NCI-H2029 (cell line): ENCODE data around the gene SPON2.

Experiments used
- DNase-seq: peaks from one replicate; lab custom pipeline; 2025; lab: John Stamatoyannopoulos, UW

The SPON2 gene

GRCh38 chr4:1208970-1209704, 36.8 kb upstream of the SPON2 start:
- no peak for DNase-seq

- DNase-seq = no peak
These were observed 36.0 kb upstream of the SPON2 start for GRCh38 chr4:1208266-1208961.

- DNase-seq = no peak
These were observed 35.4 kb upstream of the SPON2 start for GRCh38 chr4:1207603-1208265.

DNA sequence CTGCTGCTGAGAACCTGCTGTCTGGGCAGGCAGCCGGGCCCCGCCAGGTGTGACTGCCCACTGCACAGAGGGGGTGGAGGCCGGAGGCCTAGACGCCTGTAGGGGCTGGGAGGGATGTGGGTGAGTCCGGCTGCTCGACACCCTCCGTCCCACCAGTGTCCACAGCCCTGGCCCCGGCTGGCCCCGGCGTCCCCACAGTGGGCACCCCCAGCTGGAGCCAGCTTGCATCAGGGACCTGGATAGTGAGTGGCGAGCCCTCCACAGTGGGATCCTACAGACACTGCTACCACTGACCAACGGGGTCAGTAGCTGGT, 34.7 kb upstream of the SPON2 start:
- DNase-seq = no peak

- DNase-seq = no peak
These were observed 34.1 kb upstream of the SPON2 start for GRCh38 chr4:1206299-1207156.

GRCh38 chr4:1205586-1206298, 33.4 kb upstream of the SPON2 start:
- DNase-seq = no peak

DNA sequence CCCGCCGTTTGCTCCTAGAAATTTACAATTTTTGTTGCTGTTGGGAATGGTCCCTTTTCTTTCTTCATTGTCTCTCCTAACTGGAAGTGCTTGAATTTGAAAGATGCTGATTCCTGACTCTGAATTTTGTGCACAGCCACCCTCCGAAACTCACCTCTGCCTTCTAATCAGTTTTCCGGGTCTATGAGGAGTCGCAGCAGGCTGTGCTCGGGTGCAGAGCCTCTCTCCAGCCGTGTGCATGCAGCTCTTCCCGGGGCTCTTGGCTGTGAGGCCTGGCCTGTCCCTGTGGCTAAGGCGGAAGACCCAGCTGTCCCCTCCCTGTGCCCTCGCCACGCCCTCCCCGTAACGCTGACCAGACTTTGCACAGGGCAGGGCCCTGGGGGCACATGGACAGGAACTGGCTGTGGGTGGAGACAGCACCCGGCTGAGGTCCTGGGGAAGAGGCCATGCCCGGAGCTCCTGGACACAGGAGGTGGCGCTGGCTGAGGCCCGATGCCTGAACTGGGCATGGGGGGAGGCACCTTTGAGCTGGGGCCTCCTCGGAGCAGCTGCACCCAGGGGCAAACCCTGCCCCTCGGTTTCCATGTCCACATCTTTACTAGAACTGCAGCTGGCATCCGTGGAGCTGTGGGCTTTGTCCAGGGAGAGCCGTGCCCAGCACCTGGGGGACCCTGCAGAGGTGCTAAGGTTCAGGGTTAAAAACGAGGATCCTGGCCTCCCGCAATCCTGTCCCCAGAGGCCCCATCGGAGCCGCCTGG, 32.6 kb upstream of the SPON2 start:
- DNase-seq = no peak

DNA sequence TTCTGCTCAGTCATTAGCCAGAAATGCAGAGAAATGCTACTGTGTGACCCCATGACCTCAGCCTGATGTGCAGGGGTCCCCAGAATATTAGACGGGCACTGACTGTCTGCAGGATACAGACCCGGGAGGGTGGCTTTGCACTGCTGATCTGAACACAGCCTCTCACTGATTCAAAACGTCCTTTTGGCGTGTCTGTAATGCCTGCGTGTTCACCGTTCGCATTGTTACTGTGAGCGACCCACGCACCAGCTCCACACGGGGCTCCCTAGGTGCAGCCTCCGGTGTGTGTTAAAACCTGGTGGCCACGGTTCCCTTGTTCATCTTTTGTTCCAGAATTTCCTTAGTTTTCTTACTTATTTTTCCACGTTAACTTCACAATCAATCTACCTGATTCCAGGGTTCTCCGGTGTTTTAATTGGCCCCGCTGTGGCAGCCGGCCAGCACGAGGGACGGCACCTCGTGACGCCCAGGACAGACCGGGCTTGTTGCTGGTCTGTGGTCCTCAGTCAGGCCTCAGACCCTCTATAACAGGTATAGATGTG, 32.0 kb upstream of the SPON2 start:
- no peak for DNase-seq

DNA sequence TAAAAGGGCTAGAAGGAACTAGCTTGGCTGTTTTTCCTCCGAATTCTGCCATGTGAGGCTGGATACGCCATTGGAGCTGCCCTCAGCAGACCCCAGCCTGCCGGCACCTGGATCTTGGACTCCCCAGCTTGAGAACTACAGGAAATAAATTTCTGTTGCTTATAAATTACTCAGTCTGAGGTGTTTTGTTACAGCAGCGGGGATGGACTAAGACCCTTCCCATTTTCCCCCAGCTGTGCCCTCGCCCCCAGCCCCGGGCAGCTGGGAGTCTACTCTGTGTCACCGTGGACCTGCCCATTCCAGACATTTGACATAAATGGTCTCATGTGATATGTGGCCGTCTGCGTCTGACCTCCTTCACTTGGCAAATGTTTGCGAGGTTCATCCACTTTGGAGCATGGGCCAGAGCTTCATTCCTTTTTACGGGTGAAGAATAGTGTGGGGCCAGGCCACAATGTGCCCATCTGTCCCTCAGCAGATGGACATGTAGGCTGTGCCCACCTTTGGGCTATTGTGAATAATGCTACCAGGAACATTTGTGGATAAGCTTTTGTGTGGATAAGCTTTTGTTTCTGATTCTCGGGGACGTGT, 30.7 kb upstream of the SPON2 start:
- DNase-seq = no peak

- no peak for DNase-seq
These were observed 30.2 kb upstream of the SPON2 start for GRCh38 chr4:1202526-1203011.

- no peak for DNase-seq
These were observed 29.6 kb upstream of the SPON2 start for GRCh38 chr4:1201851-1202525.

DNA sequence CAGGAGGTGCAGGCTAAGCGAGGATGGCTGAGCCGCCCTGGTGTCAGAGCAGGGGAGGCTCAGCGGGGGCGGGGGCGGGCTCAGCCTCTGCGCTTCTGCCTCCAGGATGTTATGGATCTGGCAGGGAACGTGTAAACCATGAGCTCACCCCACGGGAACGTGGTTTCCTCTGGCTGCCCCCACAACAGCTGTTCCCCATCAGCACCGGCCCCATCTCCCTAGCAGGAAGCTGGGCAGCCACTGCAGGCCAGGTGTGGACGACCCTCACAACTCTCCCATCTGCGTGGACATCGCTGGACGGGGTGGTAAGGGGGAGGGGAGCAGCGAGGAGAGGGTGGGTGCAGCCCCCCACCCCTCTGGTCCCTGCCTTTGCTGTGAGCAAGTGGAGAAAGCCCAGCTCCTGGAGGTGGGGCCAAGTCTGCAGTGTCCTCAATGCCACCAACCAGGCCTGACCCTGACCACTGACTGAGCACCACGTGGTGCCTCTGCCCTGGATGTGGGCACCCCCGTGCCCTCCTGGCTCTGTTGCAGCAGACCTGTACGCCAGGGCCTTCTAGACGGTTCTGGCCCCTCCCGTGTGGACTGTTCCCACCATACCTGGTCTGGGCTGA, 28.1 kb upstream of the SPON2 start:
- DNase-seq = no peak

GRCh38 chr4:1199556-1200331, 27.4 kb upstream of the SPON2 start:
- DNase-seq = no peak

DNA sequence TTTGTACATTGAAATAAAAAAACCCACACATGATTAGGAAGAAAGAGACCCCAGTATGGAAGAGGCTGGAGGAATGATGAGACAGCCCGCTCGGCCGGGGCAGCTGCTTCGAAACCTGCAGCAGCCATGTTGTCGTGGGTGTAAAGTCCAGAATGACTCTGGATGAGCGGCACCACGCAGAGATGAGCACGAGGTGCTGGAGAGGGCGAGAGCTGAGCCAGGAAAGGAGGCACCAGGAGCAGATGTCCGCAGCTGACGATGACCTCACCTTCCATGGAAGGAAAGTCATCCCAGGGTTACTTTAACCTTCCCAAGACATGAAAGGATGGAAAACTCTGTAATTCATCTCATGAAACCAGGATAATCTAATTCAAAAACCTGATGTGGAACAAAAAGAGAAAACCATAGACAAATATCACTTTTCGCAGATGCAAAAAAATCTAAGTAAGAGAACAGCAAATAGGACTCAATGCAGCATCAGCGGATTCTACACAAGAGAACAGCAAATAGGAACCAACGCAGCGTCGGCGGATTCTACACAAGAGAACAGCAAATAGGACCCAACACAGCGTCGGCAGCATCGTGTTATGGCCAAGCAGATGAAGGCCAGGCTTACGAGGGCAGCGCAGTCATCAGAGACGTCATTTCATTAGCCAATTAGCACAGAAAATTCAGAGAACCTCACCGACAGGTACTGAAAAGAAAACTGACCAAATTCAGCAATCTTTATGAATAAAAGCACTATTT, 25.9 kb upstream of the SPON2 start:
- DNase-seq = no peak

DNA sequence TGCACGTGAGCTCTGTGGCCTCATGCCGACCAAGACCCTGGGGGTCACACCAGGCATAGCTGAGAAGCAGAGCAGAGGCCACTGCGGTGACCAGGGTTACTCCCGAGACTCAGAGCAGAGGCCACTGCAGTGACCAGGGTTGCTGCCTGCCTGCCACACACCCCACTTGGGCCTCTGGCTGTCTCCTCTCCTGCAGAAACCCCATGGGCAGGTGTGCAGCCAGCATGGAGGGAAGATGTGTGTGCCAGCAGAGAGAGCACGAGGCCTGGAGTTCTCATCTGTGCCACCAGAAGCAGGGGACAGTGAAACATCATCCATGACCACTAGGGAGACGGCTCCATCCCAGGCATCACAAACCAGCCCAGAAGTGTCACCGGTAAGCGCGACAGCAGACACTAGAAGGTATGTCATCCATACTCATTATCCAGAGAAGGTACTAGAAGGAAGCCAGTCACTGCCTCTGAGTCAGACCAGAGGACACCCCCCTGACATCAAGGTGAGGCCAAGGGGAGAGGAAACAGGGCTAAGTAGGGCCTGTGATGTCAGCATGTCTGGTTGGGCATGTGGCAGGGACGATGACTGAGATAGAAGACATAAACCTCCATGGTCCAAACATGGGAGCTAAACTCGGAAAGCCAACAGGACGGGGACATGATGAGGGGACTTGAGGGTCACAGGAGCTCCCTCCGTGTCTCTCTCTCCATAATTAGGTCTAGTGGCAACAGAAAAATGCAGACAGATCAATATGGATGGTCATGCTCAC, 24.2 kb upstream of the SPON2 start:
- DNase-seq = no peak

DNA sequence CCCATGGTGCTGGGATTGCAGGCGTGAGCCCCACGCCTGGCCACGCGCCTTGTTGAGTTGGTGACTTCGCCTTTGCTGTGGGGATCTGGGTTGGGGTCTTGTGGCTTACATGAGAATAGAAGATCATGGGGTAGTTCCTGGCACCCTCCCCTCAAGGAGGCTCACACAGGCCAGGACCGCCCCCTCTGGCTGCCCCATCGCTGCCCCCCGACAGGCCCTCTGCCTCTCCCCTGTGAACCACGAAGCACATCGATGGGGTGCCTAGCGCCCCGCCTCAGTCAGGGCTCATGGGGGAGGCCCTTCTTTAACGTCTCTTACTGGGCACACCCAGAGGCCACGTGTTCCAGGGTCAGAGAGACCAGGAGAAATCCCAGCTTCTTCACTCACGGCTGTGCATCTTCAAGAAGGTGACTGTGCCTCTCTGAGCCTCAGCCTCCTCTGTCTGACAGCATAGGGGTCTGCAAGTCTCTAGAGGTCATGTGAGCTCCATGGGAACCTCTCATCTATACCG, 23.6 kb upstream of the SPON2 start:
- no peak for DNase-seq
